ENCODE data around the gene CHD2. TPM values are rescaled to one million over a fixed set of nuclear protein-coding genes. Genes with fewer than 3 reads are reported as not detected.

Gene CHD2
- total RNA-seq, 1 donor from 2014 or later: 100 TPM

GRCh38 chr15:92989470-92989869, 89.3 kb downstream of the CHD2 start:
- no peak for DNase-seq (ENCODE audit: extremely low spot score in 2 of 2)
- no peak overlapping the region for H3K27ac ChIP-seq
- no peaks in the 10 kb centered on the region for H3K27me3 ChIP-seq
- no peak overlapping the region for H3K4me3 ChIP-seq
- peaks cover 0 to 75% of the 10 kb centered on the region in 2 donors for H3K36me3 ChIP-seq
- H3K4me1 ChIP-seq: no peaks in the 10 kb centered on the region
- intact Hi-C loops (cut with DNase I): no loop called here
- no peaks in the 10 kb centered on the region for H3K9me3 ChIP-seq
- TF ChIP-seq CTCF (IDR thresholded peaks at IDR 0.05): no peak
- no peak for TF ChIP-seq POLR2AphosphoS5 (IDR thresholded peaks at IDR 0.05; ENCODE audit: insufficient read depth in 1 of 2, low read depth in 1 of 2)
- TF ChIP-seq POLR2A (IDR thresholded peaks at IDR 0.05): no peak

- Histone ChIP-seq H3K27me3 (no peaks in the 10 kb centered on the region), H3K4me1 (no peaks in the 10 kb centered on the region), H3K4me3 (no peak overlapping the region), H3K36me3 (peaks cover 0 to 75% of the 10 kb centered on the region in 2 donors), H3K27ac (no peak overlapping the region), H3K9me3 (no peaks in the 10 kb centered on the region)
- no peak for DNase-seq (ENCODE audit: extremely low spot score in 2 of 2)
- TF ChIP-seq CTCF (IDR thresholded peaks at IDR 0.05) (no peak), POLR2A (IDR thresholded peaks at IDR 0.05) (no peak)
- intact Hi-C loops (cut with DNase I): loop anchor here (5.0 kb wide), 1 partner anchor 742 kb away; no protein-coding TSS in a partner anchor
These were observed 89.9 kb downstream of the CHD2 start for GRCh38 chr15:92990031-92990430.

- no peaks in the 10 kb centered on the region for H3K4me1 ChIP-seq
- no peak for TF ChIP-seq POLR2AphosphoS5 (IDR thresholded peaks at IDR 0.05; ENCODE audit: insufficient read depth in 1 of 2, low read depth in 1 of 2)
- no peaks in the 10 kb centered on the region for H3K9me3 ChIP-seq
- intact Hi-C loops (cut with DNase I): loop anchor here (5.0 kb wide), 1 partner anchor 740 kb away; no protein-coding TSS in a partner anchor
- no peak overlapping the region for H3K4me3 ChIP-seq
- H3K27me3 ChIP-seq: no peaks in the 10 kb centered on the region
- no peak for DNase-seq (ENCODE audit: extremely low spot score in 2 of 2)
- H3K27ac ChIP-seq: no peak overlapping the region
- peaks cover 6 to 76% of the 10 kb centered on the region in 2 donors for H3K36me3 ChIP-seq
These were observed 92.6 kb downstream of the CHD2 start for GRCh38 chr15:92992720-92993119.

- Histone ChIP-seq H3K9me3 (no peaks in the 10 kb centered on the region), H3K27ac (no peak overlapping the region), H3K27me3 (no peaks in the 10 kb centered on the region), H3K36me3 (peaks cover 6 to 84% of the 10 kb centered on the region in 2 donors), H3K4me1 (no peaks in the 10 kb centered on the region), H3K4me3 (no peak overlapping the region)
- TF ChIP-seq POLR2AphosphoS5 (IDR thresholded peaks at IDR 0.05; ENCODE audit: insufficient read depth in 1 of 2, low read depth in 1 of 2) (no peak), CTCF (IDR thresholded peaks at IDR 0.05) (no peak), POLR2A (IDR thresholded peaks at IDR 0.05) (no peak)
- intact Hi-C loops (cut with DNase I): no loop called here
- DNase-seq (ENCODE audit: extremely low spot score in 2 of 2): no peak
These were observed 97.7 kb downstream of the CHD2 start for GRCh38 chr15:92997821-92998220.

- DNase-seq (ENCODE audit: extremely low spot score in 2 of 2): no peak
- no peaks in the 10 kb centered on the region for H3K4me1 ChIP-seq
- no peaks in the 10 kb centered on the region for H3K9me3 ChIP-seq
- intact Hi-C loops (cut with DNase I): no loop called here
- H3K36me3 ChIP-seq: peaks cover 6 to 85% of the 10 kb centered on the region in 2 donors
- TF ChIP-seq CTCF (IDR thresholded peaks at IDR 0.05) (no peak), POLR2A (IDR thresholded peaks at IDR 0.05) (no peak), POLR2AphosphoS5 (IDR thresholded peaks at IDR 0.05; ENCODE audit: insufficient read depth in 1 of 2, low read depth in 1 of 2) (no peak)
- H3K27ac ChIP-seq: no peak overlapping the region
- H3K27me3 ChIP-seq: no peaks in the 10 kb centered on the region
- H3K4me3 ChIP-seq: no peak overlapping the region
These were observed 101.0 kb downstream of the CHD2 start for GRCh38 chr15:93001156-93001555.
